MCF 10A (cell line): ENCODE measurements around the gene USF3. TPM values are rescaled to one million over a fixed set of nuclear protein-coding genes. Genes with fewer than 3 reads are reported as not detected.

Source experiments
- BruUV-seq: library from RNA; stranded (reverse); fragments of 400-500 nt; replicated peaks from 2 replicates; lab custom pipeline; 2021; lab: Mats Ljungman, UMichigan
- CTCF ChIA-PET: fragments of 300-600 bp; sonication (Branson Sonifier 250); formaldehyde crosslinking; extraction: SDS; loops from one replicate; lab custom pipeline; 2021; ENCODE audit warnings: antibody characterized with exemption, inconsistent platforms; lab: Yijun Ruan, JAX
- POLR2A ChIA-PET: fragments of 300-600, 350-650 bp; sonication (Branson Sonifier 250); formaldehyde crosslinking; extraction: SDS; loops from one replicate; lab custom pipeline; 2020; ENCODE audit warnings: antibody characterized with exemption, inconsistent platforms; lab: Yijun Ruan, JAX
- DNase-seq: peaks from one replicate; pipeline ENCODE4 v3.0.0-alpha.2; 2018; ENCODE audit not compliant: unreplicated experiment
- H3K27ac Mint-ChIP-seq: one replicate; pipeline ENCODE4 v1.8.0; 2022; ENCODE audit warnings: mild to moderate bottlenecking, low read depth, mixed read lengths; ENCODE audit not compliant: unreplicated experiment
- H3K27me3 Mint-ChIP-seq: one replicate; pipeline ENCODE4 v1.8.0; 2022; ENCODE audit warnings: mixed read lengths; ENCODE audit not compliant: insufficient read depth, unreplicated experiment
- H3K36me3 Mint-ChIP-seq: one replicate; pipeline ENCODE4 v1.8.0; 2022; ENCODE audit warnings: mild to moderate bottlenecking, moderate library complexity, mixed read lengths; ENCODE audit not compliant: insufficient read depth, unreplicated experiment
- H3K4me1 Mint-ChIP-seq: one replicate; pipeline ENCODE4 v1.8.0; 2022; ENCODE audit warnings: mixed read lengths; ENCODE audit not compliant: insufficient read depth, unreplicated experiment
- H3K4me3 Mint-ChIP-seq: one replicate; pipeline ENCODE4 v1.8.0; 2022; ENCODE audit warnings: mild to moderate bottlenecking, moderate library complexity, mixed read lengths; ENCODE audit not compliant: unreplicated experiment
- H3K9me3 Mint-ChIP-seq: one replicate; pipeline ENCODE4 v1.8.0; 2022; ENCODE audit warnings: mixed read lengths; ENCODE audit not compliant: unreplicated experiment
- CTCF ChIP-seq: fragments of 200-600 bp; IDR thresholded peaks from one replicate; pipeline ENCODE4 v1.8.0; 2022; ENCODE audit warnings: antibody characterized with exemption, mild to moderate bottlenecking; ENCODE audit not compliant: unreplicated experiment
- intact Hi-C: fragments of 100-400 bp; cut with micrococcal nuclease; formaldehyde crosslinking; loops from 2 replicates; pipeline ENCODE4 v1.14.1; 2022
- total RNA-seq: library from RNA; stranded (reverse); gene quantifications from 2 replicates; pipeline ENCODE4 v1.2.3, GENCODE V29; 2022

The USF3 gene
- total RNA-seq, 1 experiment from 2014 or later = 11.9 TPM

DNA sequence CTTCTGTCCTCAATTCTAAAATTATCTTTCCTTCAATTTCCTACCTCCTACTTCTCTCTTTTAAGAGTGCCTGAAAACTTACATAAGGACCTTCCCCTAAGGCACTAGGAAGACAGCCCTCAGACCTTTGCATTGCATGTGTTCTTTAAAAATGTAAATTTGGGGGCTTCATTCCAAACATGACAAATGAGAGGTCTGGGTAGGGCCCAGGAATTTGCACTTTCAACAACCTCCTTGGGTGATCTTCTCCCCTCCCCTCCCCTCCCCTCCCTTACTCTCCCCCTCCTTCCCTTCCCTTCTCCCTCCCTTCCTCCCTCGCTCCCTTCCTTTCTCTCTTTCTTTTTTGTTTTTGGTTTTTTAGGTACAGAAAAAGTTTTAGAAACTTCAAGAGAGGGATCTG is 18.7 kb downstream of the USF3 start:
- ChIA-PET POLR2A (interaction anchor here (0.7 to 1.0 kb wide), 3 partner anchors 9 to 164 kb away, joined by 3 to 4 read pairs (median 3); no protein-coding TSS in a partner anchor), CTCF (interaction anchor here (0.8 kb wide), 1 partner anchor 9 kb away, joined by 5 read pairs; no protein-coding TSS in a partner anchor)
- DNase-seq = no peak
- no peak for TF ChIP-seq CTCF
- intact Hi-C loops = no loop called here
- no peak overlapping the region for H3K4me3 Mint-ChIP-seq
- BruUV-seq = no TSS peak
- H3K36me3 Mint-ChIP-seq = peaks cover 15% of the 10 kb centered on the region
- no peak overlapping the region for H3K27ac Mint-ChIP-seq
- no peaks in the 10 kb centered on the region for H3K4me1 Mint-ChIP-seq
- no peaks in the 10 kb centered on the region for H3K9me3 Mint-ChIP-seq
- H3K27me3 Mint-ChIP-seq = no peaks in the 10 kb centered on the region

DNA sequence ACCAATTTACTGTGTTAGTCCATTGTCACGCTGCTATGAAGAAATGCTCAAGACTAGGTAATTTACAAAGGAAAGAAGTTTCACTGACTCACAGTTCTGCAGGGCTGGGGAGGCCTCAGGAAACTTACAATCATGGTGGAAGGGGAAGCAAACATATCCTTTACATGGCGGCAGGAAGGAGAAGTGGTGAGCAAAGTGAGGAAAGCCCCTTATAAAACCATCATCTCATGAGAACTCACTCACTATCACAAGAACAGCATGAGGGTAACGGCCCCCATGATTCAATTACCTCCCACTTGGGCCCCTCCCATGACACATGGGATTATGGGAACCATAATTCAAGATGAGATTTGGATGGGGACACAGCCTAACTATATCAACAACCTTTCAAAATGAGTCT is 20.2 kb downstream of the USF3 start:
- Mint-ChIP-seq H3K9me3 (no peaks in the 10 kb centered on the region), H3K27me3 (no peaks in the 10 kb centered on the region), H3K4me3 (no peak overlapping the region), H3K27ac (no peak overlapping the region), H3K4me1 (no peaks in the 10 kb centered on the region), H3K36me3 (peaks cover 22% of the 10 kb centered on the region)
- intact Hi-C loops = no loop called here
- no TSS peak for BruUV-seq
- TF ChIP-seq CTCF = no peak
- CTCF ChIA-PET = no interaction called here
- DNase-seq = no peak
- POLR2A ChIA-PET = no interaction called here

- CTCF ChIA-PET = interaction anchor here (0.6 kb wide), 1 partner anchor 191 kb away, joined by 3 read pairs; no protein-coding TSS in a partner anchor
These were observed 22.8 kb downstream of the USF3 start for GRCh38 chr3:113673593-113673992.

DNA sequence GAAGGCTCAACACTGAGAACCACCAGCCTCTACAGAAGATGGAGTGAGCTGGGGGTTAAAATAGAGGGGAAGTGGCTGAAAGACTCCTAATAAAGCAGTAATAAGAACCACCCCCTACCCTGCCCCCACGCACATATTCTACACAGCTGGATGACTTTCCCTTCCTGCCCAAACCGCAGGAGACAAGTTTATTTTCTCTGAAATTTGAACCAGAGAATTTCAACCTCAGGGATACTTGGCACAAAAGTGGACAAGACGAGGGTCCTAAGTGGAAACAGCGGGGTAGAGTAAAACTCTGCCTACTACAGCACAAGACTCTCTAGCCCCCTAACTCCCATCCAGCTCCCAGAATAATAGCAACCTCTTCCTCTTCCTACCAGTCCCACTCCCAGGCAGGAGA is 28.4 kb downstream of the USF3 start:
- no peaks in the 10 kb centered on the region for H3K27me3 Mint-ChIP-seq

More at GRCh38 chr3:113673593-113673992, 22.8 kb downstream of the USF3 start:
- no peaks in the 10 kb centered on the region for H3K27me3 Mint-ChIP-seq
- no peaks in the 10 kb centered on the region for H3K4me1 Mint-ChIP-seq
- POLR2A ChIA-PET = interaction anchor here (0.6 kb wide), 2 partner anchors 22 to 796 kb away, joined by 3 read pairs; no protein-coding TSS in a partner anchor
- H3K27ac Mint-ChIP-seq = no peak overlapping the region
- no peaks in the 10 kb centered on the region for H3K9me3 Mint-ChIP-seq
- no TSS peak for BruUV-seq
- no peak overlapping the region for H3K4me3 Mint-ChIP-seq
- TF ChIP-seq CTCF = no peak
- DNase-seq = no peak
- intact Hi-C loops = no loop called here
- peaks cover 33% of the 10 kb centered on the region for H3K36me3 Mint-ChIP-seq

More for the DNA sequence above, 28.4 kb downstream of the USF3 start:
- ChIA-PET CTCF (interaction anchor here (0.6 to 1.2 kb wide), 5 partner anchors 10 to 41 kb away, joined by 3 to 6 read pairs (median 5); no protein-coding TSS in a partner anchor), POLR2A (interaction anchor here (1.5 kb wide), 1 partner anchor 10 kb away, joined by 4 read pairs; no protein-coding TSS in a partner anchor)
- H3K4me1 Mint-ChIP-seq = no peaks in the 10 kb centered on the region
- H3K36me3 Mint-ChIP-seq = peaks cover 38% of the 10 kb centered on the region
- no TSS peak for BruUV-seq
- intact Hi-C loops = no loop called here
- no peaks in the 10 kb centered on the region for H3K9me3 Mint-ChIP-seq
- no peak for DNase-seq
- H3K27ac Mint-ChIP-seq = no peak overlapping the region
- no peak overlapping the region for H3K4me3 Mint-ChIP-seq
- no peak for TF ChIP-seq CTCF
